Fibroblast of lung (primary cell): Measurements from ENCODE around the gene WDR64.

ENCODE experiments used
- CTCF ChIP-seq, 2 donors: IDR thresholded peaks in 1 of 2; conservative IDR thresholded peaks in 1 of 2; 1 replicate in 1 of 2; 2 replicates in 1 of 2; pipeline ENCODE4 v1.5.1; 2011 to 2012; ENCODE audit warnings: low read length in 2 of 2, control low read depth in 1 of 2, inconsistent platforms in 1 of 2, low read depth in 1 of 2, mild to moderate bottlenecking in 1 of 2
- EZH2 ChIP-seq: IDR thresholded peaks from 2 replicates; pipeline ENCODE4 v1.5.1; 2012; ENCODE audit warnings: low read length, control low read depth, mild to moderate bottlenecking; ENCODE audit errors: missing control alignments

GRCh38 chr1:241800640-241801039, 148.6 kb downstream of the WDR64 start:
- TF ChIP-seq CTCF (conservative IDR thresholded peaks at IDR 0.05 in 1 of 2, IDR thresholded peaks at IDR 0.05 in 1 of 2; ENCODE audit: low read depth in 1 of 2, low read length in 2 of 2): no peak
- no peak for TF ChIP-seq EZH2
